HG03460 (cell line): Measurements from ENCODE around the gene MEIOB.
"Not testable (repeated sequence)": the region's sequence is repeated elsewhere in the genome, so short reads cannot be mapped to it uniquely, and the experiment has no call there.

Source experiments
- ATAC-seq: cut with Tn5 transposase; IDR thresholded peaks from one replicate; pipeline ENCODE4 v1.9.1; 2021; ENCODE audit not compliant: unreplicated experiment

The MEIOB gene

GRCh38 chr16:1878256-1878655 is 6.3 kb upstream of the MEIOB start:
- ATAC-seq = no peak

GRCh38 chr16:1877804-1878203 is 5.8 kb upstream of the MEIOB start:
- no peak for ATAC-seq

GRCh38 chr16:1877089-1877488 is 5.1 kb upstream of the MEIOB start:
- no peak for ATAC-seq

GRCh38 chr16:1876468-1876867 is 4.5 kb upstream of the MEIOB start:
- no peak for ATAC-seq

- ATAC-seq = not testable (repeated sequence)
Measured at GRCh38 chr16:1876066-1876465, 4.1 kb upstream of the MEIOB start.

GRCh38 chr16:1874854-1875253 is 2.9 kb upstream of the MEIOB start:
- ATAC-seq = no peak

- ATAC-seq = no peak
Measured at GRCh38 chr16:1870365-1871082, 1.4 kb downstream of the MEIOB start.

GRCh38 chr16:1865902-1866690 is 5.9 kb downstream of the MEIOB start:
- ATAC-seq = no peak

GRCh38 chr16:1863681-1864460 is 8.1 kb downstream of the MEIOB start:
- no peak for ATAC-seq

GRCh38 chr16:1862394-1862793 is 9.6 kb downstream of the MEIOB start:
- no peak for ATAC-seq

- no peak for ATAC-seq
Measured at GRCh38 chr16:1861730-1862129, 10.2 kb downstream of the MEIOB start.

- ATAC-seq = no peak
Measured at GRCh38 chr16:1859650-1860049, 12.3 kb downstream of the MEIOB start.

- no peak for ATAC-seq
Measured at GRCh38 chr16:1858189-1858865, 13.6 kb downstream of the MEIOB start.

- ATAC-seq = no peak
Measured at GRCh38 chr16:1857433-1858097, 14.4 kb downstream of the MEIOB start.

- no peak for ATAC-seq
Measured at GRCh38 chr16:1851793-1852192, 20.2 kb downstream of the MEIOB start.

- ATAC-seq = no peak
Measured at GRCh38 chr16:1850981-1851380, 21.0 kb downstream of the MEIOB start.

GRCh38 chr16:1846416-1846815 is 25.5 kb downstream of the MEIOB start:
- no peak for ATAC-seq

- no peak for ATAC-seq
Measured at GRCh38 chr16:1845985-1846384, 26.0 kb downstream of the MEIOB start.

- no peak for ATAC-seq
Measured at GRCh38 chr16:1839554-1839953, 32.4 kb downstream of the MEIOB start.

- ATAC-seq = no peak
Measured at GRCh38 chr16:1834096-1834495, 37.9 kb downstream of the MEIOB start.
